Body of pancreas (tissue), 4 donors: Measurements from ENCODE around the gene ACADS. TPM values are rescaled to one million over a fixed set of nuclear protein-coding genes. Genes with fewer than 3 reads are reported as not detected.

Experiments
- ATAC-seq: fragments of 150-250 bp; one replicate; pipeline ENCODE4 v1.9.1; 2016
- DNase-seq, 4 donors: peaks; one replicate each; pipeline ENCODE4 v3.0.0-alpha.2; 2019
- H3K27ac ChIP-seq, 4 donors: fragments of 200-600 bp; sonication (generic); 1 replicate in 3 of 4; 2 replicates in 1 of 4; pipeline versions ENCODE4 v1.5.1 to v1.6.1; 2016 to 2019; ENCODE audit warnings: mild to moderate bottlenecking in 1 of 4, mixed read lengths in 1 of 4, moderate library complexity in 1 of 4
- H3K27me3 ChIP-seq, 2 donors: fragments of 200-600 bp; sonication (generic); one replicate each; pipeline ENCODE4 v1.6.0; 2016; ENCODE audit warnings: mild to moderate bottlenecking in 1 of 2
- H3K36me3 ChIP-seq, 2 donors: fragments of 200-600 bp; sonication (generic); replicated peaks in 1 of 2; 2 replicates each; pipeline ENCODE4 v1.5.1; 2016; ENCODE audit warnings: low read depth in 2 of 2; ENCODE audit not compliant: insufficient read depth in 1 of 2
- H3K4me1 ChIP-seq: fragments of 200-600 bp; sonication (generic); one replicate; pipeline ENCODE4 v1.6.0; 2016
- H3K4me3 ChIP-seq, 2 donors: fragments of 200-600 bp; sonication (generic); 1 replicate in 1 of 2; 2 replicates in 1 of 2; pipeline ENCODE4 v1.5.1; 2016 to 2019
- H3K9me3 ChIP-seq, 3 donors: fragments of 200-600 bp; sonication (generic); 1 replicate in 2 of 3; 2 replicates in 1 of 3; pipeline ENCODE4 v1.5.1; 2016
- CTCF ChIP-seq, 7 experiments: fragments of 450-650 bp in 4 of 7; fragments of 200-600 bp in 3 of 7; sonication (generic) in 3 of 7; IDR thresholded peaks; one replicate each; pipeline ENCODE4 v1.5.1; 2016 to 2019; ENCODE audit warnings: antibody characterized with exemption in 7 of 7
- POLR2A ChIP-seq, 3 donors: fragments of 450-650 bp; IDR thresholded peaks; one replicate each; pipeline ENCODE4 v1.6.1; 2016; ENCODE audit warnings: antibody characterized with exemption in 3 of 3, mild to moderate bottlenecking in 2 of 3
- WGBS, 2 donors: methylation state at CpG; one replicate each; pipeline ENCODE4 v1.1.5; 2017; 5-methylcytosine and 5-hydroxymethylcytosine counted together
- intact Hi-C: fragments of 100-400 bp; cut with DNase I; formaldehyde crosslinking; loops from one replicate; pipeline ENCODE4 v1.15.1; 2023
- total RNA-seq, 2 donors: library from RNA; depleted of rRNA; stranded (reverse); fragments of >200 nt; gene quantifications; one replicate each; pipeline ENCODE4 v1.1.0, GENCODE V29; 2016

Gene ACADS
- total RNA-seq, 2 donors from 2014 or later = 33.5 to 55.0 TPM

DNA sequence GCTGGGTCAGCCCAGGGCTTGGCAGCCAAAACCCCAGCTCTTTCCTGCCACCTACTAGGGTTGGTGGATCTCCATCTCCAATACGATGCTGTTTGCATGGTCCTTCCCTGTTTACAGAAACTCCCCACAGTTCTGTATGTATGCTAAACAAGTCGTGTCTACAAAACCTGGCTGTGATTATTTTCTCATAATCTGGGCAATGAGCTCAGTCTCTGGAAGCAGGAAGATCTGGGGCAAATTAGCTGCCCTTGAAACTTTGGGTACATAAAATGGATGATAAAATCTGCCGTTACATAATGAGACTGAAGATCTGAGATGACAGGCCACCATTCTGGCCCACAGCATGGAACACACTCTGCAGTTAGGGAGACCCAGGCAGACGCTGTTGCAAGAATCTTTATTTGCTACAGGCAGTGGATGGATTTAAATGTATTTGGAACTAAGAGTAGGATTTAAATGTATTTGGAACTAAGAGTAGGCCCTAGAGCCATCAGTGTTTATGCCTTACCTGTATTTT, 31.7 kb downstream of the ACADS start:
- Histone ChIP-seq H3K27ac (no peak overlapping the region), H3K36me3 (no peaks in the 10 kb centered on the region), H3K9me3 (peaks cover 0 to 3% (median 0%) of the 10 kb centered on the region in 3 donors), H3K4me3 (no peak overlapping the region), H3K4me1 (no peaks in the 10 kb centered on the region), H3K27me3 (no peaks in the 10 kb centered on the region)
- intact Hi-C loops = no loop called here
- TF ChIP-seq CTCF (IDR thresholded peaks at IDR 0.05) = no peak
- TF ChIP-seq POLR2A (IDR thresholded peaks at IDR 0.05) = no peak
- 44 to 49% methylated on average over 4 of the region's 4 CpGs for WGBS, 2 donors
- DNase-seq (no peak), ATAC-seq (no peak)

DNA sequence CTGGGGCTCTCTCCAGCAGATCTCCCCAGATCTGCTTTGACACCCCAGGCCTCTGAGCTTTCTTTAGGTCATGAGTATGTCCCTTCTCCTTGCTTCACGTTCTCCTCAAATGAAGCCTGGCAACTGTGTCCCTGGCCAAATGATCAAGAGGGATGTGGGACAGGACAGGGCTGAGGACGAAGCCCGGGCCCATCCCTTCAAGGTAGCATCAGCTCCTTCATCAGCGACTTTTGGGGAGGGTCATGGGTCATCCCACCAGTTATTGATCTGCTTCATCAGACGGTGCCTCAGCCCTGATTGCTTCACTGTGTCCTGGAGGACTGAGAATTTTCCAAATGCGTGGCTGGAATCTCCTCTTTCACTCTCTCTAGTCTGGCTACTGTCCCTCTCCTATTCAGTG, 32.3 kb downstream of the ACADS start:
- 85 to 88% methylated on average over 5 to 6 of the region's 6 CpGs for WGBS, 2 donors
- Histone ChIP-seq H3K36me3 (no peaks in the 10 kb centered on the region), H3K4me1 (no peaks in the 10 kb centered on the region), H3K27me3 (no peaks in the 10 kb centered on the region), H3K27ac (no peak overlapping the region), H3K9me3 (peaks cover 0 to 3% (median 0%) of the 10 kb centered on the region in 3 donors), H3K4me3 (no peak overlapping the region)
- DNase-seq = no peak
- TF ChIP-seq CTCF (IDR thresholded peaks at IDR 0.05) (no peak), POLR2A (IDR thresholded peaks at IDR 0.05) (no peak)
- intact Hi-C loops = no loop called here
- no peak for ATAC-seq

DNA sequence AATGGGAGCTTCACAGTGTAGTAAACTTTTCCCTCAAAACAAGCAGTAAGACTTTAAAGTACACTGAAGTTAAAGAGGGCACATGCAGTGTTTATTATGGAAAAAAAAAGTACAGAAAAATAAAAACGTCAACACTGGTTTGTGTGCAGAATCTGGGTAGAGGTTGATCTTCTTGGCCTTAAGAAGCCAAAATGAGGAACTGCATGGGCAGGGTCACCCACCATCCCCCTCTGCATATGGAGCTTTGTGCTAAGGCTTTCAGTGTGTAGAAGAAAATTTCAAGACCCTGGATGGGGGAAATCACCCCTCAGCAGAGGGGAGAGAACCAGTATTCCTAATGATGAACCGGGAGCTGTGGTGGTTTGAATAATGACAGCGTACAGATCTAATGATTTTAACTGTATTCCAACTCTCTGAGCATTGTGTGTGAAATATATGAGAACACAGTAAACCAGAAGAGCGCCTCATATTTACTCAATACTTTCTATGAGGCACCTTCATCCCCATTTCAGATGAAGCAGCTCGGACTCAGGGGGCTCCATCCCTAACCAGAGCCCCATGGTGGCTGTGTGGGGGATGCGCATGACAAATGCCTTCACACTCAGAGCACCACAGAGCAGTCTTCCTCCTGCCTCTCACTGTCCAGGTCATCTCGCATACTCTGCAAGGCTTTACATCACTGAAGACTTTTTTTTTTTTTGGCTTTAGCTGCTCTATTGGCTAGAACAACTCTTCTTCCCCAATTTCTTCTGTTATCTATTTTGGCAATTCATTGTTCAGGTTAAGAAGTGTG, 33.4 kb downstream of the ACADS start:
- Histone ChIP-seq H3K4me1 (no peaks in the 10 kb centered on the region), H3K27me3 (no peaks in the 10 kb centered on the region), H3K36me3 (peaks cover 0 to 1% of the 10 kb centered on the region in 2 donors), H3K9me3 (peaks cover 0 to 3% (median 0%) of the 10 kb centered on the region in 3 donors), H3K27ac (no peak overlapping the region), H3K4me3 (no peak overlapping the region)
- intact Hi-C loops = no loop called here
- DNase-seq = no peak
- 81 to 89% methylated on average over 7 of the region's 7 CpGs for WGBS, 2 donors
- ATAC-seq = no peak
- no peak for TF ChIP-seq POLR2A (IDR thresholded peaks at IDR 0.05)
- no peak for TF ChIP-seq CTCF (IDR thresholded peaks at IDR 0.05)

DNA sequence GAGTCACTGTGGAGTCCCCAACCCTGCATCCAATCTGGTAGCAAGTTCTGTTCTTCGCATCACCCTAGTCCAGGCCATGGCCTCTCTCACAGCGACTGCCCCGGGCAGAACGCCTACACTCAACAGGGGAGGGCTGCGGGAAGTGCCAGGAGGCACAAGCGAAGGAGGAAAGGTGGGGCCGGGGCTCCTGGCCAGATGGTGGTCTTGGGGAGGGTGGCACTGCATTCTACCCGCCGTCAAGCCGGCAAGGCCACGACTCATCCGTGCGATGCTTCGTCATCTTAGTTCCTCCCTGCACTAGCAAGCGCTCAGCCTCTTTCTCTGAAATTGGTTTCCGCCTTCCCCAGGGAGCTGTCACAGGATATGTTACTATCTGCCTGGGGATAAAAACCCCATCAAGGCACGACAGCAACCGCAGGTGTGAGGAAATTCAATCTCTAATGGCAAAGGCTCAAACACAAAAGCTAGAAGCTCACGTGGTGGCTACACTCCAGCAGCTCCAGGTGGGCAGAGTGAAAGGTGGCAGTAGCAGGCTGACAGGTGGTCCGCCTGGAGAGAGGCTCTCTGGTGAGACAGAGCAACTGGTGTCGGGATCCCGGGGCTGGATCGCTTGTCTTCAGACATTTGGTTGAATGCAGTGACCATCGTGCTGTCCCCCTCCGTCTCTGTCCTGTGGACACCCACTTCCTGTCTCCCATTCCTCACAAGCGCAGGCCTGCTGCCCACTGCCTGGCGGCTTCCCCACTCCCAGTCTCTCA, 34.1 kb downstream of the ACADS start:
- H3K9me3 ChIP-seq = peaks cover 0 to under 1% (median 0%) of the 10 kb centered on the region in 3 donors
- 76 to 85% methylated on average over 27 of the region's 27 CpGs for WGBS, 2 donors
- ATAC-seq (no peak), DNase-seq (no peak)
- intact Hi-C loops = no loop called here
- no peak overlapping the region for H3K27ac ChIP-seq
- no peaks in the 10 kb centered on the region for H3K4me1 ChIP-seq
- H3K4me3 ChIP-seq = no peak overlapping the region
- no peak for TF ChIP-seq CTCF (IDR thresholded peaks at IDR 0.05)
- TF ChIP-seq POLR2A (IDR thresholded peaks at IDR 0.05) = no peak
- peaks cover 0 to 7% of the 10 kb centered on the region in 2 donors for H3K36me3 ChIP-seq
- no peaks in the 10 kb centered on the region for H3K27me3 ChIP-seq
